ENCODE results near the gene HSPH1. TPM values are rescaled to one million over a fixed set of nuclear protein-coding genes. Genes with fewer than 3 reads are reported as not detected.

Gene HSPH1
- total and polyA plus RNA-seq, 10 of the 15 experiments (the other 5 are each of a cell fraction or from before 2014, with no cell fraction given) = 40.2 to 159 (median 92.6) TPM

- TF ChIP-seq CREM (IDR thresholded peaks at IDR 0.05; ENCODE audit: low read depth) (no peak; the same call in 1 of the 2 replicates), CTCF (IDR thresholded peaks at IDR 0.05 in 2 of 3, conservative IDR thresholded peaks at IDR 0.05 in 1 of 3; ENCODE audit: control insufficient read depth in 2 of 3, extremely low read depth in 1 of 3, insufficient read depth in 1 of 3, low read depth in 3 of 3, low read length in 3 of 3) (peak; percentile 79 to 92 (median 81); a peak in 5 of 6 replicates), ZBTB11 (CRISPR knock-in tag; IDR thresholded peaks at IDR 0.05) (no peak), RBBP5 (conservative IDR thresholded peaks at IDR 0.05) (no peak)
Measured at GRCh38 chr13:31199849-31200636, 38.3 kb upstream of the HSPH1 start, which contains the start of gene B3GLCT (continued).

GRCh38 chr13:31199527-31199848 lies 37.8 kb upstream of the HSPH1 start:
- ATAC-seq (no peak; the same call in 2 of the 3 replicates), DNase-seq (ENCODE audit: low read depth, low spot score) (no peak), FAIRE-seq (no peak)
- H3K27ac ChIP-seq (ENCODE audit: control insufficient read depth, insufficient read depth) = no peak overlapping the region
- H3K4me1 ChIP-seq (ENCODE audit: control insufficient read depth, insufficient read depth, low read length) = peaks cover 6% of the 10 kb centered on the region
- in situ Hi-C loops (cut with MboI) = no loop called here
- peak overlapping the region; percentile 87 for H2AFZ ChIP-seq (ENCODE audit: control insufficient read depth, low read depth, low read length)
- no peaks in the 10 kb centered on the region for H3K36me3 ChIP-seq (ENCODE audit: control insufficient read depth in 2 of 2, insufficient read depth in 2 of 2, low read length in 1 of 2)
- no peak for TF ChIP-seq EZH2 (IDR thresholded peaks at IDR 0.05; ENCODE audit: borderline replicate concordance, control insufficient read depth, low read depth, low read length)
- TF ChIP-seq ZBTB33 (IDR thresholded peaks at IDR 0.05) = peak; percentile 53; the same call in 1 of the 2 replicates
- TF ChIP-seq RB1 (IDR thresholded peaks at IDR 0.05; ENCODE audit: borderline replicate concordance) = no peak
- TF ChIP-seq RELA (IDR thresholded peaks at IDR 0.05; ENCODE audit: borderline replicate concordance, partially characterized antibody) = peak; percentile 19
- TF ChIP-seq STAT1 (conservative IDR thresholded peaks at IDR 0.05) = no peak
- TF ChIP-seq BCLAF1 (IDR thresholded peaks at IDR 0.05) = no peak
- H3K4me3 ChIP-seq = no peak overlapping the region; the same call in 1 of the 2 replicates
- BruUV-seq (replicated peaks) = no TSS peak
- ChIA-PET CTCF (interaction anchor here (1.5 kb wide), 1 partner anchor 24 kb away, joined by 5 read pairs; no protein-coding TSS in a partner anchor), SMC1A (ENCODE audit: uncharacterized antibody, unreplicated experiment) (interaction anchor here (0.8 to 0.9 kb wide), 2 partner anchors 39 to 40 kb away, joined by 3 to 4 read pairs; no protein-coding TSS in a partner anchor), POLR2A (no interaction called here), RAD21 (ENCODE audit: unreplicated experiment) (interaction anchor here (1.1 kb wide), 1 partner anchor 43 kb away, joined by 3 read pairs; no protein-coding TSS in a partner anchor)
- WGBS (ENCODE audit: insufficient coverage, insufficient replicate concordance, low lambda C conversion rate, missing lambda C conversion rate) = 17% methylated on average over 9 of the region's 15 CpGs
- H3K9me3 ChIP-seq (replicated peaks; ENCODE audit: control insufficient read depth, insufficient read depth, low read length) = no peaks in the 10 kb centered on the region
- H3K27me3 ChIP-seq (replicated peaks in 1 of 2; ENCODE audit: control insufficient read depth in 2 of 2, insufficient read depth in 2 of 2, low read length in 1 of 2) = peaks cover 0 to 4% of the 10 kb centered on the region in 2 experiments; a peak in 2 of 4 replicates
- peak overlapping the region; percentile 64 for H3K4me2 ChIP-seq (ENCODE audit: control insufficient read depth, insufficient read depth)
- no peaks in the 10 kb centered on the region for H4K20me1 ChIP-seq (ENCODE audit: control insufficient read depth, insufficient read depth)
- no peak overlapping the region for H3K9ac ChIP-seq (ENCODE audit: control insufficient read depth, insufficient read depth, low read length)
- intact Hi-C loops (cut with micrococcal nuclease; ENCODE audit: unreplicated experiment) = no loop called here
- H3K79me2 ChIP-seq (ENCODE audit: control insufficient read depth, insufficient read depth, low read length) = no peaks in the 10 kb centered on the region
